ELF-1 (cell line): ENCODE results near the gene TAF6.

Experiments used
- DNase-seq: peaks from one replicate; pipeline ENCODE4 v3.0.0-alpha.2; 2016; ENCODE audit warnings: low read depth, low spot score

Gene TAF6

DNA sequence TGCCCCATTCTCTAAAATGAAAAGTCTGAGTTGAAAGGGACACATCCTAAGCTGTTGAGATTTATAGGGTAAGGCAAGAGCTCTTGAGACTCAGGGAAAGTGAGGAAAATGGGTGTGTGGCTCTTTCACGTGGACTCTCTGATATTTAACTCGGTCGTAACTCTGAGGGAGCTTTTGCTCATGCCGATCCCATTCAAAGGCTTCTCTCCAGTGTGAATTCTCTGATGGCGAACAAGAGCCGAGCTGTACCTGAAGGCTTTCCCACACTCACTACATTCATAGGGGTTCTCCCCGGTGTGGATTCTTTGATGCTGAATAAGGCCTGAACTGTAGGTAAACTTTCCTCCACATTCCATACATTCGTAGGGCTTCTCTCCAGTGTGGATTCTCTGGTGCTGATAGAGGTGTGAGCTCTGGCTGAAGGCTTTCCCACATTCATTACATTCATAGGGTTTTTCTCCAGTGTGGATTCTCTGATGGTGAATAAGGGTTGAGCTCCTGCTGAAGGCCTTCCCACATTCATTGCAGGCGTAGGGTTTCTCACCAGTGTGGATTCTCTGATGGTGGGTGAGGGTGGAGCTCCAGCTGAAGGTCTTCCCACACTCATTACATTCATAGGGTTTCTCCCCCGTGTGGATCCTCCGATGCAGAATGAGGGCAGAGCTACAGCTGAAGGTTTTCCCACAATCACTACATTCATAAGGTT lies 48.0 kb downstream of the TAF6 start:
- DNase-seq, result no peak

DNA sequence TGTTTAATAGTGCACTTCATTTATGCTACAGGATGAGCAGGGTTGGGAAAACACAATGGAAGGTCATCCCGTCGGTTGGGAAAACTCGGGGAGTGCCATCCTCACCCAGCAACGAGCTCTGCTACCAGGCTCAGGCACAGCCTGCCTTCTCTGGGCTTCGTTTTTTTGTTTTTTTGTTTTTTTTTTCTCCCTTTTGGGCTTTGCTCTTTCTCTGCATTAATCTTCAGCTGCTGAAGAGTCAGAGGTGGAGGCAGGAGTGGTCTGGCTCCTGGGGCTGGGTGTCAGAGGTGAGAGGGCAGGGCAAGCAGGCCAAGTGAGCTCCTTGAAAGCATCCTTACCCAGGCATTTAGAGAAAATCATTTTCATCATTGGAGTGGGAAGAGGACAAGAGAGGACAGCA lies 49.2 kb downstream of the TAF6 start:
- DNase-seq, result no peak

DNA sequence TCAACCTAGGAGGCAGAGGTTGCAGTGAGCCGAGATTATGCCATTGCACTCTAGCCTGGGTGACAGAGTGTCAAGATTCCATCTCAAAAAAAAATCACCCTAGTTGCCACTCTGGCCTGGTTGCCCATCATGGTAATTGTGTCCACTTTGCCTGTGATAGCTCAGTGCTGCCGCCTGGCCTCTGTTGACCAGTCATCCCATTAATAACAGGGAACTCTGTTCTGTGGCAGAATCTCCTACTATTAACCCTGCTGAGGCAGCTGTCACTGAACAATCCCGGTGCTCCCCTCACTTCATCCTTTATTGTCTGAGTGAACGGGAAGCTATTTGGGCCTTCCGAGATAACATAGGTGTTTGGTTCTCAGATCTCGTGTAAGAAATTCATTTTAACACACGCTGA lies 52.2 kb downstream of the TAF6 start:
- DNase-seq, result no peak

DNA sequence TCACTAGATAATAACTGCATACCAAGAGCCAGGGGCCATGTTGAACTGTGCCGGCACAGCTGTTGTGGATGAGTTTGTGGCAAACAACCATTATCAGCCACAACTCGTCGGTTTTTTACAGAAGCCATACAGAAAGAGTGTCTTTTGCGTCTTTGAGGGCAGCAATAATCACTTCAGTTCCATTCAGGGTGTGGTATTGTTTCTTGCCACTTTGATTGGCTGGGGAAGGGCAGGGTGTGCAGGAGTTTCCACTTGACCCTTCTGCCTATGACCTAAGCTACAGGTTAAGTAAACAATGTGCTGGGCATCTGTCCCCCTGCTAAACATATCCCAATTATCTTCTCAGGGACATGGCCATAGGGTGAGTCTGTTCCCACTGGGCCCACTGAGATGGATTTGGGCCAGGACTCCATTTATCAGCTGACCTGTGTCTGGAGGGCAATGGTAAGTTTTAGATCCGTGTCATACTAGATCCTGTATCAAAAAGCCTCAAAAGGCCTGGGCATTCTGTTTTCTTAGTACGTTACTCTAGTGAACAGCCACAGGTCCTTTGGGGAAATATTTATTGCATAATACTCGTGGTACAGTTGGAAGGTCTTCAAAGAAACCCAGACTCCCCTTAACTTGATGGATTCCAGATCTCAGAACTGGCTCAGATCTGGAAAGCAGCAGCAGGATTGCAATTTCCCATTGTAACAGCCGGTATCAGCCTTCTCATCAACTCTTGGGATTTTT lies 53.5 kb downstream of the TAF6 start:
- DNase-seq, result peak; percentile 49

DNA sequence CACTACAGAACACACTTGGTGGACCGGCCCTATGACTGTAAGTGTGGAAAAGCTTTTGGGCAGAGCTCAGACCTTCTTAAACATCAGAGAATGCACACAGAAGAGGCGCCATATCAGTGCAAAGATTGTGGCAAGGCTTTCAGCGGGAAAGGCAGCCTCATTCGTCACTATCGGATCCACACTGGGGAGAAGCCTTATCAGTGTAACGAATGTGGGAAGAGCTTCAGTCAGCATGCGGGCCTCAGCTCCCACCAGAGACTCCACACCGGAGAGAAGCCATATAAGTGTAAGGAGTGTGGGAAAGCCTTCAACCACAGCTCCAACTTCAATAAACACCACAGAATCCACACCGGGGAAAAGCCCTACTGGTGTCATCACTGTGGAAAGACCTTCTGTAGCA lies 55.0 kb downstream of the TAF6 start:
- DNase-seq, result no peak

DNA sequence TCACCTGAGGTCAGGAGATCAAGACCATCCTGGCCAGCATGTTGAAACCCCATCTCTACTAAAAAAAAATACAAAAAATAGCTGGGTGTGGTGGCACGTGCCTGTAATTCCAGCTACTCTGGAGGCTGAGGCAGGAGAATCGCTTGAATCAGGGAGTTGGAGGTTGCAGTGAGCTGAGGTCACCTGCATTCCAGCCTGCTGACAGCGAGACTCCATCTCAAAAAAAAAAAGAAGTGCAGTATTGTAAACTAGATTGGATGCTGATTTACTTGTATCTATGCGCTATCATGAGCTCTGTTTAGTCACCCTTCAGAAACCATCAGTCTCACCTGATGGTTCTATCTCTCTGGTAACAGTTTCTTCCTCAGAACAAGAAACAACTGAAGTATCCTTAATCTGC lies 55.8 kb downstream of the TAF6 start:
- no peak for DNase-seq

DNA sequence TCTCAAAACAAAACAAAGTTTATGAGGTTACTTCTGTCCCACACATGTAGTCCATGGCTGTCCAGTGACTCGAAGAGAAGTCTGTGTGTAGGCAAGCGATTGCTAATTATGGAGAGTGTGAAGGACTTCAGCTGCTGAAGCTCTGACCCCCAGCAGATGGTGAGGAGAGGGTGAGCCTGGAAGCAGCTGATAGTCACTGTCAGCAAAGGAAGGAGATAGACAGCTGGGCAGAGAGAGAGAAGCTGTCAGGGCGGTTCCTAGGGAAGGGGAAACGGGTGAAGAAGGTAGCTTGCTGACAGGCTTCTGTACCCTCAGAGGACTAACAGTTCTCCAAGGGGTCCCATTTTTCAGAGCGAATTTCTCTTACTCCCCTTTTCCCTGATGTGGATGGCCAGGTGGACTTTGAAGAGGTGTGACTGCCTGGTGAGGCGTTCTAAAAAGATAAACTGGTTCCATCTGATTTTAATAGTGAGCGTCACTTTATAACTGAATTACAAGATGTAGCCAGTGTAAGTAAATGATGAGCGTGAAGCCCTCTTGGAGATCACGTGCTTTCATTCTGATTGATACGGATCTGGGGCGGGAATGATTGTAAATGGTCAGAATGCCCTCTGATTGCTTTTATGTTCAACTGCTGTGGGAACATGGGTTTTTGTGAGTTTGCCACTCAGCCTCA lies 57.5 kb downstream of the TAF6 start:
- no peak for DNase-seq

DNA sequence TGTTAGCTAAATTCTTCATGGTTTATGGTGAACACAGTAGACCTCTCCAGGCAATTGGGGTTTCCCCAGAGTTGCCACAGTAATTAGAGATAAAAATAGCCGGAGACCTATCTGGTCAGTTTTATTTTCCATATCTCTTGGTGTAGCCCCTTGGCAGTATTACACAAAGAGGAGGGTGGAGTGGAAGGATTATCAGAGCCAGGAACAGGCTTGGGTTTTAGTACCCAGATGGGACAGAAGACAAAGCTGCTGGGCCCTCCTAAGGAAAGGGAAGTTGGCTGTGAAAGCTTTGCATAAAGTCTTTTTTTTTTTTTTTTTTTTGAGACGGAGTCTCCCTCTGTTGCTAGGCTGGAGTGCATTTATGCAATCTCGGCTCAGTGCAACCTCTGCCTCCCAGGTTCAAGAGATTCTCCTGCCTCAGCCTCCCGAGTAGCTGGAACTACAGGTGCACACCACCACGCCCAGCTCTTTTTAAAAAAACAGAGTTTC lies 59.9 kb downstream of the TAF6 start:
- DNase-seq, result no peak
